ENCODE results near the gene SH3RF3.
"Not testable (repeated sequence)": the region's sequence is repeated elsewhere in the genome, so short reads cannot be mapped to it uniquely, and the experiment has no call there.

The SH3RF3 gene

DNA sequence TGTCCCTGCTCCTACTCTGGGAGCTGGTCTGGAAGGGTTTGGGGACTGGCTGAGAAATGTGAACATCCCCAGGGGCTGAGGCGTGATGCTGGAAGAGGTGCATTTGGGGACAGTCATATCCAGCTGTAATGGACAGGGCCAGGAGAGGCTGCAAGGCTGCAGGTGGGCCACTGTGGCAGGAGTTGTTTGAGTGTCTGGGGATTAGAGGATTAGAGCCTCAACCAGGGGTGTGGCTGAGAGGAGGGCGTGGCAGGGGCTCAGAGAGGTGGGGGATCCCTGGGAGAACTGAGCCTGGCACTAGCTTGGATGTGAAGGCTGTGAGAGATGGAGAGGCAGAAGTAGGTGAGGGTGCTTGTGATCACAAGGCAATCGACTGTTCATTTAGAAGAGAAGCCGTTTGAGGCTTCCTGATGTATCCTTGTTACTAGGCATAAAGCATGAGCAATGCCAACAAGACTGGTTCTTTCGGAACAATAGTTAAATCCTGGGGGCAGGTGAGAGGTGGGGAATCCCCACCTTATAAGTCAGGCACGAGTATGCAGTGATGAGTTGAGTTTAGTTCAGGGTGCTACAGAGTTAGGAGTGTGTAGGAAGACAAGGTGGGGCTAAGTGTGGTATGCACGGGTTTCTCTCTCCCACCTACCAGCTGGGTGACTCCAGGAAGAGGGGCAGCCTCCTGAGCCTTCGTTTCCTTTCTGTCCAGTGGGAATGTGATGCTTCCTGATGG is 31.9 kb downstream of the SH3RF3 start:
- DNase-seq, result no peak

DNA sequence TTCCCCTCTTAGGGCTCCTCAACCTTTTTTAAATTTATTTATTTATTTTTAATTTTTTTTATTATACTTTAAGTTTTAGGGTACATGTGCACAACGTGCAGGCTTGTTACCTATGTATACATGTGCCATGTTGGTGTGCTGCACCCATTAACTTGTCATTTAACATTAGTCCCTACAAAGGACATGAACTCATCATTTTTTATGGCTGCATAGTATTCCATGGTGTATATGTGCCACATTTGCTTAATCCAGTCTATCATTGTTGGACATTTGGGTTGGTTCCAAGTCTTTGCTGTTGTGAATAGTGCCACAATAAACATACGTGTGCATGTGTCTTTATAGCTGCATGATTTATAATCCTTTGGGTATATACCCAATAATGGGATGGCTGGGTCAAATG is 33.4 kb downstream of the SH3RF3 start:
- DNase-seq, result not testable (repeated sequence)

DNA sequence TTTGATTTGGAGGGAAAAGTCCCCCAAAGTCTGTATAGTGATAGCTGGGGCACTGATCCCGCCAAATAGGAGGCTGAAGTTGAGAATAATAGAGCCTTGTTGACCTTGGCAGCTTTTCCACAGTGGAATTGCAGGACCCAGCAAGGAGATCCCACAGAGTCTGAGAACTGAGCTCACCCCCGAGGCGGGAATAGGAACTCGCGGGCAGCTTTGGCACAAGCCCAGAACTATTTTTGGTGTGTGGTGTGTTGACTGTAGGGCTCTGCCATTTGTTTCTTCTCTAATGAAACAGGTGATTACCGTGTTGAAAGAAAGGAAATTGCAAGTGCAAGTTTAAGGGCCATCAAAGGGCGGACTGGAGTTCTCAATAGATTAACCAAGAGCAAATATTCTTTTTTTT is 34.0 kb downstream of the SH3RF3 start:
- DNase-seq, result peak; percentile 91

DNA sequence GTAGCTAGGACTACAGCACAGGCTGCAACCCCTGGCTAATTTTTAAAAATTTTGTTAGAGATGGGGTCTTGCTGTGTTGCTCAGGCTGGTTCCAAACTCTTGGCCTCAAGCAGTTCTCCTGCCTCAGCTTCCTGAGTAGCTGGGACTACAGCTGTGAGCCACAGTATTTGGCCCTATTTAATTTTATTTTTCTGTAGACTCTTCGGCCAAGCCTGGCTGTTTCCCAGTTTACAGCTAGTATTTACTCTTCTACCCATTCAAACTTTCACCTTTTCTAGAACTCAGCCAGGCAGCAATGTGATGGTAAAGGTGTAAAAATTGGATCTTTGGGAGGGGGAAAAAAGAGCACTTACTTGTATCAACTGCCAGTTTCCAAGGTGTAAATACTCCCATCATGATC is 35.3 kb downstream of the SH3RF3 start:
- DNase-seq, result no peak

DNA sequence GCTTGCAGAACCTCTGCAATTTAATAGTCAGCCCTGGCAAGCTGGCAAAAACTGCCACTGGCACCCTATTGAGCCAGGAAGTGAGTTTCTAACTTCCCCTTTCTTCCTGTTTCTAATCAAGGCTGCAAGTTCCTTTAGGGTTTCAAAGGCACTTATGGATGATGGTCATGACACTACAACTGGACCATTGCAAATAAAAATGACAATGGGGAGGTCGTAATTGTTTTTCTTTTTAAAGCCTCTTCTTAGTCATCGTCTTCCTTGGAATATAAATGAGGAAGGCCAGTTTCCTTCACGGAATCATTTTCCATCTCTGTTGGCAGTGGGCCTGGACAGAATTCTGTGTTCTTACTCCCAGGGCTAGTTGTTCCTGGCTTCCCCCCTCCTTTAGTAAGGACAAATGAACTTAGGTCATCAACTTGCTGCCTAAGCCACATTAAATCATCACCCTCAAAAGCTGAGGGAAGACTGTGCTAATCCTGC is 35.8 kb downstream of the SH3RF3 start:
- DNase-seq, result no peak

DNA sequence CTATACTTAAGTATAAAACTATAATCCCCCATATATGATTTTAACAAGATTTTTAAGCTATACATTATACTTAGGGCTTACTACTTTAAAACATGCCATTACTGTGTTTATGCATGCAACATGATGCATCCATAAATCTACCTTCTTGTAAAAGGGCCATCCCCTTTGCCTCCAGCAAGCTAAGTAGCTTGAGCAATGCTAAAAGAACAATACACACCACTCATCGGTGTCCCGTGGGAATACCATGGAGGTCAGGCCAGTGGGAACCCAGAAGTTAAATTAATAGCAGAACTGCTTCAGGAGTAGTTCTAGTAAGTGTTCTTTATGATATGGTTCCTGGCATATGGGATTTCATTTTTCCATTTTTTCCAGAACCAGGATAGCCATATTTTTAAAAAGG is 37.8 kb downstream of the SH3RF3 start:
- DNase-seq, result no peak

DNA sequence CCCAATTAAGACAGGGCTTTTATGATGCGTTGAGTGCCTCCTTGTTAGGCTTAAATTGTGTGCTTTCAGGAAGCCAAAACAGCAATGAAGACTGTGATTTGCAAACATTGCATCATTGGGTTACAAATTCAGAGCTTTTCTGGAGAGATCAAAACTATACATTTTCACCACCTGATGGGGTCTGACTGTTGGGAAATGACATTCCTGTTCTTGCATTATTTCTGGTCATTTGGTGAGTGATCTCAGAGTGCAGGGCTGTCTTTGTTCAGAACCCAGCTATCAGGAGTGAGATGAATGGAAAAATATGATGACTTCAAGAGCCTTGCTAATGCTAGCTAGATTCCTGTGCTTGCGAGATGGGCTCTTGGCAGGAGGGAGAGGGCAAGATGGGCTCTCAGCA is 39.1 kb downstream of the SH3RF3 start:
- no peak for DNase-seq

DNA sequence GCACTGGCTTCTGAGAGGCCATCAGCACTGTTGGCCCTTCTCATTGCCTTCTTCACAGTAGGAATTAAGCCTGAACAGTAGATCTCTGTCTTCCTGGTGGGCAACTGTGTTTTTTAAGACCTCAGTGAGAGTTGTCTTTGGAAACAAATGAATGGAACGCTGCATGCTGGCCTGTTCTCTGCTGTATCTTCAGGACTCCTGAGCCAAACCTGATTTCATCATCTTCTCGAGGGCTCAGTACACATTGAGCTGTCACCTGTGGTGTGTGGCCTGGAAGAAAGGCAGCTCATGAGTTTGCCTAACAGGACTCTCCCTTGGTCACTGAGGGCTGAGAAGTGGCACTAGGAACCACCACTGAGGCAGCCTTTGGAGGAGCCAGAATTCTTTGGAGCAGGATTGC is 39.7 kb downstream of the SH3RF3 start:
- no peak for DNase-seq

DNA sequence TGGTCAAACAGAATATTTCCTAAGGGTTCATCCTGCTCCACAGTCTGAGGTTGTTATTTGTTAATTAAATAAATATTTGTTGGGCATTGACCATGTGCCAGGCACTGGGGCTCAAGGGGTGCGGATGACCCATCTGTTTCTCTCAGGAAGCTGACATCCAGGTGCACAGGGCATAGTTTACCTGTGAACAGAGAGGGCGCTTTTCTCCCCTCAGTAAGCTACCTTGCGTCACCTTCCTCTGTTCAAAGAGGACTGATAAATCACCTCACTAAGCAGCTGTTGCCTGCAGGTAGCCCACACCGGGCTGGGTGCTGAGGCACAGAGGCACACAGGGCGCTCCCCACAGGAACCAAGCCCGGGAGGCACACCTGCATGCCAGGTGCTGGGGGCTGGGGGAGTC is 41.6 kb downstream of the SH3RF3 start:
- DNase-seq, result peak; percentile 59

DNA sequence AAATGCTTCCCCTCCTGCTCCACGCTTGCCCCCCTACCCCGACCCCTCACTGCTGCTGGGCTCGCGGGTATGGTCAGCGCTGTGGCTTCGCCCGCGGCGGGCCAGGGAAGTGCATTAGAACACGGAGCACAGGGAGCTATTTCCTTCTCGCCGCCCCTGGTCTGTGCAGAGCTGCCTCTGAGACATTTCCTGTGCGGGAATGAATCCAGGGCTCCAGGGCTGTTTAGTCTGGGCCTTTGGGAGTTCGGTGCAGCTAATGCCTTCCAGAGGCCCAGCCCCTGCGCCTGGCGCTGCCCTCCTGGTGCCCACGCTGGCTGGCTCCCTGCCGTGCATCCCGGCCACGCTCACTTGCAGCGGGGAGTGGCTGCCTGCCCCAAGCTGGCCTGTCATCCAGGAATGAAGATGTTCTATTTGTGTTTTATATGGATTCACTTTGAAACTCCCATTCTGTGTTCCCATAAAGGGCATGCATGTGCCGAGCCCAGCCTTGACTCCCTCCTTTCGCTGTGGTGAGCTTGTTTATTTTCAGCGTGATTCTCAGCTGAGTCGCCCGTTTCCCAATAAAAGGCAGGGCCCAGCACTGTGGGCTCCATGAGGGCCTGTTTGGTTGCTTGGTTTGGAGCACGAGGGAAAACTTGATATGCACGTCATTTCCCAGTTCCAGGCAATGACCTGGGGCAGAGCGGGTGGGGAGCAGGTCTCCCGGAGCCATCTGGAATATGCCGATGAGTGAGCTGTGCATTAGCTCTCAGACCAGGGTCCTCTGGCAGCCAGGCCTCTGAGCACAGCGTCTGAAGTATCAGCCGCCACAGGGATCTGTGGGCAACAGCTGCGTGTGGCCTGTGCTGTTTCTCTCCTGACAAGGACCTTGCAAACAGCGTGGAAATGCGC is 42.7 kb downstream of the SH3RF3 start:
- DNase-seq, result no peak

DNA sequence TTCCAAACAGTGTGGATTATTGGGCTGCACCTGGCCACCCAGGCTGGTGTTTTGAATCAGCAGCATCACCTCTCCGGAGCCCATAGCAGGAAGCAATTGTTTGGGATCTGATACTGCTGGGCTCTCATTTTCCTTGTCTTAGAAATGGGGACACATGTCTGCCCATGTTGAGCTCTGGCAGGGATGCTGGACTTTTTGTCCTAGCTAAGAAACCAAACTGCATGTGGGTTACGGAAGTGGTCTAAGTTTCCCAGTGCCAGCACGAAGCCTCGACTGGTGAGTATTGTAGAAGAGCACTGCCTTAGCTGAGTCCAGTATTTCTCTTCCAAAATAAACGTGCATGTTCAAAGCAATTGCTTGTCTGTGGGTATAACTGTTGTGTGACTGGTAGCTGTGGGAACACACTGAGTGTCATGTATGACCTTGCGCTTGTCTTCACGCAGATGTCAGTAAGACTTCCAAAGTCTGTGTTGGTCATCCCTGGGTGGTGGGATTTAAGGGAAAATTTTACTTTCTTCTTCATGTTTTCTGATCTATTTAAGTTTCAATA is 43.6 kb downstream of the SH3RF3 start:
- no peak for DNase-seq

DNA sequence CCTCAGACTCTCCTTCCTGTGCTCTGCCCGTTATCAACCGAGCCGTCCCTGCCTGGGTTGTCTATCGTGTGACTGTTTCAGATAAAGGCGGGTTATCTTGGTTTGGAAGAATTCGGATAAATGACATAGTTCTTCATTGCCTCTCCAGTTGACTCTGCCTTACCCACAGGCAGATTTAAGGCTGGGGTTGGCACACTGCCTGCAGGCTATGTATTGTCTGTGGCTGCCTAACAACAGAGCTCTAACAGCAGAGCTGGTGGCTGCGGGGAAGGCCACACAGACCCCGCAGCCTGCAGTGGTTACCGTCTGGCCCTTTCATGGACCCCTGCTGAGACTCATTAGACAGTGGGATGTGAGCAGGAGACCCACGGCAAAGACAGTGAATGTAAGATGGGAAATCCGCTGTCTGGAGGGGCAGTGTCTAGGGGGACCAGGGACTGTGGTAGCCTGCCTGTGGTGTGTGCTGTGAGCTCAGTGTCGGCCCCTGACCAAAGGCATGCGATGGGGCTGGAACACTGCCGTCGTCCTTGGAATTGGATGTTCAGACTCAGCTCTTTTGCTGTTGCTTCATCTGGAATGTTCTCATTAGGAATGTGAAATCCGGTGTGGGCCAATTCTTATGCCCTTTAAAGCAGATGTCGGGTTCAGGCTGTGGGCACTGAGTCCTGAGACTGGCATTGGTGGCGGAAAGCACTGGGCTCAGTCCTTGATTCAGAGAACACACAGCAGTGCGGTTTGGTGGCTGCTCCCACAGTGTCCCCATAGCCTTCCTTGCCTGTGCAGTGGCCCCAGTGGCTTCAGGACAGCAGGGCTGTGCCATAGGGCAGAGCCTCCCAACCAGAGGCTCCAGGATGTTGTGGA is 44.5 kb downstream of the SH3RF3 start:
- peak; percentile 48 for DNase-seq

DNA sequence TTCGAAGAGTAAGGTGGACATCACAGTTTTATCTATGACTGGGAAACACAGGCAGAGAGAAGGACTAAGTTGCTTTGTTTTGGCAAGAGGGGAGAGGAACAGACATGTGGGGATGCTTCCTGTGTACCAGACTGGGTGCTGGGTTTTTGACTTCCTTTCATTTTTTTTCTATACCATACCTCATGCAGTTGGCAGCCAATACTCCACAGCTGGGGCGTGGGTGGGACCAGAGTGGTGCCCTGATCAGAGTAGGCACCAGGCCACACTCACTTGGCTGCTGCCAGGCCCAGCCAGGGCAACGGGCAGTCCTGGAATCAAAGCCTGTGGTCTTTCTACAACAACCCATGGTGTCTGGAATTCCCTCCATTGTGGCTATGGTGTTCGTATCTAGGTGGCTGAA is 45.2 kb downstream of the SH3RF3 start:
- no peak for DNase-seq

DNA sequence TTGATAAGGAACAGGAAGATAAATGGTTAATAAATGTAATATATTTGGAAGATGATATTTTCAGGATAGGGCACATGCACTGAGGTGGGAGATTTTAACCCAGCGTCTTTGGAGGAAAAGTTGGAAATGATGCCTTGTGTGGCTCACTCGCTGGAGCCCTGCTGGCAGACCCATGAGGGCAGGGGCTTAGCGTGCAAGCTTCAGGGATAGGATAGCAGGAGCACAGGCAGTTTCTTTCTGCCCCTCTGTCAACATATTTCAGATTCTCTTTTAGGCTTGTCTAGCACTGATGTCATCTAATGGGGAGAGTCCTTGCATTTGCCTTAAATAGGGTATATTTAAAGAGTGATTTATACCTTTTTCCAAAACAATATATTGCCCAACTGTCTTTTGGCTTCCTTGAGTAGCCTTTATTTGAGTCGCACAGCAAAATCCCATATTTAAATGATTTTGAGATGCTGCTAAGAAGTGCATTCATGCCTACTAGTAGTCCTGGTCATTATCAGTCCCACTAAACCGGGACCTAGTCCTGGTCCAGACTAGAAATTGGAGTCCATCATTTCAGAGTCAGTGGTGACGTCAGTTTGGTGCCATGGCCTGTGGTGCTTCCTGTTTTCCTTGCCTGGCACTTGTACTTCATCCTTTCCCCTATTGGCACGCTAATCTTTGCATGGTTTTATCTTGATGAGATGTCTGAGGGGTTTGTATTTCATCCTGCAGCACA is 45.8 kb downstream of the SH3RF3 start:
- peak; percentile 96 for DNase-seq

DNA sequence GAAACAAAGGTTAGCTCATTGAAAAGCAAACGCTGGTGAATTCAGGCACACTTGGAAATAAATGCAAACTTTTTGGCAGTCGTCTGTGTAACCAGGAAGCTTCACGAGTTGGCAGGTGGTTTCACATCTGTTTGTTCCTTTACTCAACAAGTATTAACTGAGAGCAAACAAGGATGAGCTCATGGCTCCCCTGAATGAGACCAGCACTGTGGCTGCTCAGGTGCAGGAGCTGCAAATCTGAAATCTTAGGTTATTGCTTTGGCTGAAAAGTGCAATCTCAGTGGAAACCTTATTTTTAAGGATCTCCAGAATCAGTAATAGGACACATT is 46.3 kb downstream of the SH3RF3 start:
- no peak for DNase-seq

DNA sequence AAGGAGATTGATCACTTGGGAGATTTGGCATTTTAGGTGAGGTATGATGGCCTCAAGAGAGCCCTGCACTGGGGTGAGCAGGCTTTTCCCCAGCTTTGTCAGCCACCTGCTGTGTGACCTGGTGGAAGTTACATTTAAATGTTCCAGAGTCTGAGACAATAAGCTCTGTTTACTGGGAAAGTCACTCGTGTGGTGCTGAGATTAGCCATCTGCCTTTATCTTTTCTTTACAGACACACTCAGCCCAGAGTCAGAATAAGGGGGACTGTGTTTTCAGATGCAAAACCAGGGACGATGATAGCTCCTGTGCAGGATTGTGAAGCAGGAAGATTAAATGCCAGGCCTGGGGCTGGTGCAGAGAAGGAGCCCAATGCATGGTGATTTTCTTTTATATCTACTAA is 47.9 kb downstream of the SH3RF3 start:
- DNase-seq, result no peak

DNA sequence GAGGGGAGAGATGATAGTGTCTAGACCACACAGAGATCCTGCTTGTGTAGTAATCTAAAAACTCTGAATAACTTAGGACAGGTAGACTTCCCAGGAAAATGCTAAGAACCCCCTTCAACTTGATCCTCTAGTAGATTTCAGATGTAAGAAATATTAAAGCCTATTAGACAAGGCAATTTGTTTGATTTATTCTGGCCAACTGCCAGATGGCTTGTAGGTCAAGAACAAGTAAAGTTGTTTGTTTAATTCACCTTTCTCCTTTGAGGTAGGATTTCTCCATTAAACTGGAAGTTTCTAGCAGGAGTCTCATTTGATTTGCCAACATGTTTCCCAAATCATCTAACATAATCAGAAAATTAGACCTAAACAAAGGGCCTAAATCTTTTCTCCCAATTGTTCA is 48.6 kb downstream of the SH3RF3 start:
- no peak for DNase-seq

DNA sequence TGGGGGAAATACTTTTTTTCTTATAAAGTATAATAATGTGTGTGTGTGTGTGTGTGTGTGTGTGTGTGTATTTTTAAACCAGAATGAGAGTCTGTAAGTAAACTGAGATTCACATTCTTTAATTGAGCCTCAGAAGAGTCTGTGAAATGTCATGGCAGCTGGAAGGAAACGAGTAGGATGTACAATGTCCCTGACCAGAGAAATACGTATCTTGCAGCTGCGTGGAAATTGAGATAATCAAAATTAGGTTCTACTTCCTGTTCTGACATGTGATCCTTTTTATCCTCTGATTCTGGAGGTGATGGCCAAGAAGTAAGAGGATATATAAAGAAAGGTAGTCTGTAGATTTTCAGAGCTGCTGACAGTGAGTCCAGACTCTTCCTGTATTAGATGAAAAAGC is 50.0 kb downstream of the SH3RF3 start:
- no peak for DNase-seq

DNA sequence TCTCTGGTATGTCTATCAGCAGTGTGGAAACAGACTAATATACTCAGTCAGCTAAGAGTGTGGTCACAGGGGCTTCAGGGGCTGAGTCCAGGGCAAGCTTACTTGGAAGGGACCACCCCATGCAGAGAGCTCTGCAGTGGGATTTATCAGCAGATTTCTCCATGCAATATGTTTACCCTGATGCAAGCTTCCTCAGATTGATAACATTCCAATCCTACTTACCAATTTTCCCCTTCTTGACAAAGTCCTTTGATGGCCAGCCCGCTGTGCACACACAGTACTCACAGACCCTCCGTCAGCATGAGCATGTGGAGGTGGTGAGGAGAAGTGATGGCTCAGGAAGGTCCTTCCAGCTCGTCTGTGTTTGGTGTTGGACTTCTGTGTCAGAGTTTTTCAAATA is 51.8 kb downstream of the SH3RF3 start:
- no peak for DNase-seq

DNA sequence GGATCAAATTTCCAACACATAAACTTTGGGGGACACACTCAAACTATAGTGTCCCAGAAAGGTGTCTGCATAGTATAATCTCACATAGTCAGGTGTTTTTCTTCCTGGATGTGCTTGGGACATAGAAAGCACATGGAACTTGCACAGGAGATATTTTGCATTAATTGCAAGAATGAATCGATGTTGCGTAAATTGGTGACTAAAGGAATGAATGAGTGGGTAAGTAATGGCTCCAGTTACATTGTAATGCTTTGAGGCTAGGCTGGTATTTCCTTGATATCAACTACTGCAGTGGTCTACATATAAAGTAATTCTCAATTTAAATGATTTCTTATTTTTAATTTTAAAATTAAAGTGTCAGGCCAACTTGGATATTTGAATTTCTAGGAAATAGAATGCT is 53.4 kb downstream of the SH3RF3 start:
- no peak for DNase-seq

DNA sequence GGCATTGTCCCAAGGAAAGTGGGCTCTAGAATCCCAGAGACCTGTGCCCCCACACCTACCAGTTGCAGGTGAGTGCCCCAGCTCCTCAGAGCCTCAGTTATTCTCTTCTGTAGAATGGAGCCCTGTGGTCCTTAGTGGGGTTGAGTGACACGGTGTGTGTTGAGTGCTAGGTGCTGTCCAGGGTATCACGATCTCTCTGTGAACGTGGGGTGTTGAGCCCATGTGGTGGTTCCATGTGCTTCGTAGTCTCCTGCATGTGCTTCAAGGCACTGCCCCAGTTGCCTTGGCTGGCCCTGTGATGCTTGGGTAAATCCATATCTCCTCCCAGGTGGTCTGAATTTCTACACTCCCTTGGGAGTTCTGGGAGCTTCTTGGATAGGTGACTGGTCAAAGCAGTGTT is 54.9 kb downstream of the SH3RF3 start:
- DNase-seq, result no peak

DNA sequence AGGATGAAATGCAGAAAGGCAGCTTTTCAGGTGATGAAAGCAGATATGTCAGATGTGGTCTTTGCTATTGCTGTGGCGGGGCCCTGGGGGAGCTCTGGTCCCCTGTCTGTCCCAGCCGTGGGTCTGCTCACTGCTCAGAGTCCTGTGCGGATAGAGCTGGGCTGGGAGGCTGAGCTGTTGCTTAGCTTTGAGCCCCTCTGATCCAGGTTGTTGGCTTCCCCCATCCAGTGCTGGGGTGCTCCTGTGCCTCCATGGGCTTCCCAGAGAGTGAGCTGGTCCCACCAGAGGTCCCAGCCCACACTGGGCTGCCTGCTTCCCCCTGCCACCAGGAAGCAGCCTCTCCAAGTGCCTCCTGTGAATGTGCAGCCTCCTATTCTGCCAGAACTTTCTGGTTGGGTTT is 55.4 kb downstream of the SH3RF3 start:
- no peak for DNase-seq

DNA sequence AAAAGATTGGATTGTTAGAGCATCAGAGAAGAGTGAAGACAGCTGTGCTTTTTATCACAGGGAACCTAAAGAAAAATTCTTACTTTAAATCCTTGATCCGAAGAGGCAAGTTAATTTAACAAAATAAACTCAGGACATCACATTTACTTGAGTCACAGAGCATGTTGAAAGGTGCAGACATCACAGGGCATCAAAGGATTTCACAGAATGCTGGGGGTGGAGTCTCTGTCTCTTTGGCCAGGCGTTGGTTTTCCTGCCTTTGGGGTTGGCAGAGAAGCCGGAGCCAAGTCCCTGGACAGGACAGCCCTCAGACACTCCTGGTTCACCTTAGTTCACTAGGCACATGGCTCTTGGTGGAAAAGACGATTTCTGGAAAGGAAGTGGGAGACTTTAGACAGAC is 56.3 kb downstream of the SH3RF3 start:
- no peak for DNase-seq

Data from NCI-H2029 treated with DMSO at 0.1 percent for 48 hours (cell line).